ENCODE data around the gene NTM.

- no peak for TF ChIP-seq SP1 (IDR thresholded peaks at IDR 0.05)
- TF ChIP-seq LEF1 (IDR thresholded peaks at IDR 0.05; ENCODE audit: borderline replicate concordance): no peak
- TF ChIP-seq L3MBTL2 (conservative IDR thresholded peaks at IDR 0.05): no peak
- TF ChIP-seq FOXM1 (IDR thresholded peaks at IDR 0.05; ENCODE audit: borderline replicate concordance): no peak
- TF ChIP-seq TARDBP (IDR thresholded peaks at IDR 0.05): no peak
- TF ChIP-seq BHLHE40 (IDR thresholded peaks at IDR 0.05; ENCODE audit: borderline replicate concordance): no peak
- no peak for TF ChIP-seq SUZ12 (IDR thresholded peaks at IDR 0.05)
- TF ChIP-seq NFRKB (IDR thresholded peaks at IDR 0.05): no peak
- no peak for TF ChIP-seq ELF4 (IDR thresholded peaks at IDR 0.05)
Measured at GRCh38 chr11:131910178-131910522, 539.7 kb downstream of the NTM start.
